Epithelial cell of prostate (primary cell): Measurements from ENCODE around the gene MYO1D.

Experiments
- DNase-seq: peaks from one replicate; pipeline ENCODE4 v3.0.0-alpha.2; 2011; ENCODE audit warnings: low read depth, low spot score
- H3K27ac ChIP-seq: fragments of 450-650 bp; 2 replicates; pipeline ENCODE4 v1.5.1; 2017; ENCODE audit warnings: mild to moderate bottlenecking

MYO1D gene

GRCh38 chr17:32486111-32486700 is 390.7 kb downstream of the MYO1D start:
- no peak for DNase-seq
- peak overlapping the region; percentile 67 for H3K27ac ChIP-seq

GRCh38 chr17:32485261-32486110 is 391.4 kb downstream of the MYO1D start:
- no peak for DNase-seq
- peak overlapping the region; percentile 67 for H3K27ac ChIP-seq

GRCh38 chr17:32484628-32485027 is 392.3 kb downstream of the MYO1D start:
- H3K27ac ChIP-seq, result no peak overlapping the region
- no peak for DNase-seq

- no peak overlapping the region for H3K27ac ChIP-seq
- DNase-seq, result no peak
These were observed 392.9 kb downstream of the MYO1D start for GRCh38 chr17:32484041-32484461.

- peak overlapping the region; percentile 12 for H3K27ac ChIP-seq
- no peak for DNase-seq
These were observed 393.4 kb downstream of the MYO1D start for GRCh38 chr17:32483451-32484019.

GRCh38 chr17:32482568-32483320 is 394.2 kb downstream of the MYO1D start:
- no peak for DNase-seq
- H3K27ac ChIP-seq, result peak overlapping the region; percentile 12

- DNase-seq, result no peak
- no peak overlapping the region for H3K27ac ChIP-seq
These were observed 395.7 kb downstream of the MYO1D start for GRCh38 chr17:32481193-32481592.

- no peak for DNase-seq
- H3K27ac ChIP-seq, result no peak overlapping the region
These were observed 397.8 kb downstream of the MYO1D start for GRCh38 chr17:32479074-32479617.

GRCh38 chr17:32477220-32477619 is 399.7 kb downstream of the MYO1D start:
- no peak overlapping the region for H3K27ac ChIP-seq
- DNase-seq, result no peak

GRCh38 chr17:32475258-32475657 is 401.7 kb downstream of the MYO1D start:
- no peak overlapping the region for H3K27ac ChIP-seq
- no peak for DNase-seq

- no peak for DNase-seq
- no peak overlapping the region for H3K27ac ChIP-seq
These were observed 405.3 kb downstream of the MYO1D start for GRCh38 chr17:32471652-32472051.

GRCh38 chr17:32470405-32471167 is 406.3 kb downstream of the MYO1D start:
- DNase-seq, result no peak
- H3K27ac ChIP-seq, result no peak overlapping the region

GRCh38 chr17:32467949-32468348 is 409.0 kb downstream of the MYO1D start:
- H3K27ac ChIP-seq, result no peak overlapping the region
- no peak for DNase-seq

GRCh38 chr17:32464374-32464773 is 412.6 kb downstream of the MYO1D start:
- no peak overlapping the region for H3K27ac ChIP-seq
- DNase-seq, result no peak

- no peak for DNase-seq
- H3K27ac ChIP-seq, result no peak overlapping the region
These were observed 413.6 kb downstream of the MYO1D start for GRCh38 chr17:32463304-32463703.

- no peak overlapping the region for H3K27ac ChIP-seq
- DNase-seq, result peak; percentile 43
These were observed 414.9 kb downstream of the MYO1D start for GRCh38 chr17:32461853-32462617.

GRCh38 chr17:32461498-32461852 is 415.4 kb downstream of the MYO1D start:
- no peak for DNase-seq
- no peak overlapping the region for H3K27ac ChIP-seq

GRCh38 chr17:32460054-32460453 is 416.9 kb downstream of the MYO1D start:
- DNase-seq, result no peak
- no peak overlapping the region for H3K27ac ChIP-seq

- H3K27ac ChIP-seq, result no peak overlapping the region
- no peak for DNase-seq
These were observed 418.6 kb downstream of the MYO1D start for GRCh38 chr17:32458371-32458770.
